ENCODE results near the gene BPIFB6. TPM values are rescaled to one million over a fixed set of nuclear protein-coding genes. Genes with fewer than 3 reads are reported as not detected.

BPIFB6 gene
- total RNA-seq, result not detected

- DNase-seq, result no peak
These were observed at the start of gene BPIFB6 for GRCh38 chr20:33031531-33031930. Gene BPIFB6 (plus strand): TSS chr20:33031648. CDS start chr20:33031648, 0 bp downstream.

DNA sequence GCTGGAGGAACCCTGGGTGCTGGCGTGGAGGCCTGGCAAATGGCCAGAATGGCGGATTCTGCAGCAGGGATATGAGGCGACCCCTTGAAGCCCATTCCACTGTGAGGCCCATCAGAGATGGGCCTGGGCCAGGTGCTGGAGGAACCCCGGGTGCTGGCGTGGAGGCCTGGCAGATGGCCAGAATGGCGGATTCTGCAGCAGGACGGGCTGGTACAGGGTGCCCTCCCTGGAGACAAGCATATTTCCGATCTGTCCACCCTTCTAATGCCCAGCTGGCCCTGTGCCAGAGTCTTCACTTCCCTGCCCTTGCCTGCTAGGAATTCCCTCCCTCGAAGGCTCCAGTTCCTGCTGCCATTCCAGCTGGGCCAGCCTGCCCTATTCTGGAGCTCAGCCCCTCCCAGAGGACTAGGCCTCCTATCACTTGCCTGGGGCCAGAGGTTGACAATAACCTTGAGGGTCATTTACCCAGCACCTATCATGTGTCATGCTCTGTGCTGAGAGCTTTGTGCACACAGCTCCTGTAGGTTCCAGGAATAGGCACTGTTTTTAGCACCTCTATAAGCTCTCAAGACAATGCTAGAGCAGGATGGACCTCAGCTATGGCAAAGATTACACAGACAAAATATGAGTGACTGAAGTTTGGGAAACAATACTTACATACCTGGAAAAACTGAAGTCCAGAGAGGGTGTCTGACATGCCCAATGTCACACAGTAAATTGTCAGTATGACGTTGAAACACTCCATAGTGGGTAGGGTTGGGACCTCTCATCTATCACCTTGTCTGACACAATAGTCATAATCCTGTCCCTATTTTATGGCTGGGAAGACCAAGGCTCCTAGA, 48.6 kb upstream of the BPIFB6 start:
- DNase-seq, result no peak

DNA sequence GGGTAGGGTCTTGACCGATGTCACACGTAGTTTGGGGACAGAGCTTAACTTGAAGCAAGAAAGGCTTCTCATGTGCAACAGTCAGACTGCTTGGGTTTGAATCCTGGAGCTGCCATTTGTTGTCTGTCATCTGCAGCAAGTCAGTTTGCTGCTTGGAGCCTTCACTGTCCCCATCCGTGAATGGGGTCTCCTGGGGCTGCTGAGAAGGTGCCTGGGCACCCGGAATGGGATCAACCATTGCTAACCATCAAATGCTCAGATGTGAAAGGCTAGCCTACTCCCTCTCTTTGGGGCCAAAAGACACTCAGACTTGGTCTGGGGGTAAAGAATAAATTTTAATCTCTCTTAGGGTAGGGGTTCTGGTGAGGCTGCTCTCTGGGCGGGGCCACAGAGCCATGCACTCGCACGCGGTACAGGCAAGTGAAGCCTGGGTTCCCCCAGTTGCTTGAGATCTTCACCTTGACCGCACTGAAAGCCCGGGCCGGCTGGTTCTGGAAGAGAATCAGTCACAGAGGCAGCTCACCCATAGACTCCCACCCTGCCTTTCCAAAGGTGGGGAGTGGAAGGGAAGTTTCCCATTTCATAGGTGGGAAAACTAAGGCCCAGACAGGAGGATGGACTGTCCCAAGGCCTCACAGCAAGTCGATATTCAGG, 47.9 kb upstream of the BPIFB6 start:
- no peak for DNase-seq

DNA sequence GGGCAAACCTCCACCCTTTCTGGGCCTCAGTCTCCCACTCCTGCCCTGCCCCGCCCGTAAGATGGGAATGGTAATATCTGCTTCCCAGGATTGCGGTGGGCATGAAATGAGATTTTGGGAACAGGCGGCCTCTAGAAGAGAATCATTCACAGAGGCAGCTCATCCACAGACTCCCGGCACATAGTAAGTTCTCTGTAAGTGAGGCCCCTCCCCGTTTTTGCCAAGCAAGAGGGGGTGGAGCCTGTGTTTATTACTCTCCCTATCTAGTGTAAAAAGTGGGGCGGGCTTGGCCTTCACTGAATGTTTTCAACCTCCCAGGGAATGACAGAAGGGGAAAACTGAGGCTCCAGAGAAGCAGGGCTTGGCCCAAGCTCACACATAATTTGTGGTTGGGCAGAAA, 47.3 kb upstream of the BPIFB6 start:
- peak; percentile 6 for DNase-seq

DNA sequence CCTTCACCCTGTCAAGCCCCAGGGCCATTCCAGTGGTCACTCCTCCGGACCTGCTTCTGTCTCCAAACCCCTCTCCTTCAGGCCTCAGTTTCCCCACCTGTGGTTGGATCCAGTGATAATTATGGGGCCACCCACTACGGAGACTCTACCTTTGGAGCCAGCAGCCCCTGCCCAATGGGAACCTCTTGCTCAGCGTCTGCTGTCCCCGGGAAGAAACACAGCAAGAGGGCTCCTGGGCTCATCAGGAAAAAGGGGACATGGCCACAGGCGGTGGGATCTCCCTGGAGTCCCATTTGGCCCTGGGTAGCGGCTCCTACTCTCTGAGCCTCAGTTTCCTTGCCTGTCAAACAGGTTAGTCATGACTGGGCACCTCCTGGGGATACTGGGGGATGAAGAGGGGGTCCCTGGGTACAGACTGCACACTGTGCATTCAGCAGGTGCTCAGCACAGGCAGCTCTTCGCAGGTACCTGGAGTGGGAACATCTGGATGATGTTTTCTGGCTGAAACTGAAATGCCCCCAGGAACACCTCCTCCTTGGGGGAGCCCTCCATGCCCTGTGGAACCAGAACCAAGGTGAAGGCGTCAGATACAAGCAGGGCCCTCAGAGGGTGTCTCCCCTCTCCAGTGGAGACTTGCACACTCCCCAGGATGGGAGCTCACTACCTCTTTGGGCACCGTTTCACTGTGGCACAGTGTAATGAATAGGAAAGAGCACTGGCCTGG, 46.7 kb upstream of the BPIFB6 start:
- DNase-seq, result no peak

GRCh38 chr20:32985596-32985995, 45.9 kb upstream of the BPIFB6 start:
- no peak for DNase-seq

GRCh38 chr20:32986331-32986966, 45.0 kb upstream of the BPIFB6 start:
- DNase-seq, result no peak

DNA sequence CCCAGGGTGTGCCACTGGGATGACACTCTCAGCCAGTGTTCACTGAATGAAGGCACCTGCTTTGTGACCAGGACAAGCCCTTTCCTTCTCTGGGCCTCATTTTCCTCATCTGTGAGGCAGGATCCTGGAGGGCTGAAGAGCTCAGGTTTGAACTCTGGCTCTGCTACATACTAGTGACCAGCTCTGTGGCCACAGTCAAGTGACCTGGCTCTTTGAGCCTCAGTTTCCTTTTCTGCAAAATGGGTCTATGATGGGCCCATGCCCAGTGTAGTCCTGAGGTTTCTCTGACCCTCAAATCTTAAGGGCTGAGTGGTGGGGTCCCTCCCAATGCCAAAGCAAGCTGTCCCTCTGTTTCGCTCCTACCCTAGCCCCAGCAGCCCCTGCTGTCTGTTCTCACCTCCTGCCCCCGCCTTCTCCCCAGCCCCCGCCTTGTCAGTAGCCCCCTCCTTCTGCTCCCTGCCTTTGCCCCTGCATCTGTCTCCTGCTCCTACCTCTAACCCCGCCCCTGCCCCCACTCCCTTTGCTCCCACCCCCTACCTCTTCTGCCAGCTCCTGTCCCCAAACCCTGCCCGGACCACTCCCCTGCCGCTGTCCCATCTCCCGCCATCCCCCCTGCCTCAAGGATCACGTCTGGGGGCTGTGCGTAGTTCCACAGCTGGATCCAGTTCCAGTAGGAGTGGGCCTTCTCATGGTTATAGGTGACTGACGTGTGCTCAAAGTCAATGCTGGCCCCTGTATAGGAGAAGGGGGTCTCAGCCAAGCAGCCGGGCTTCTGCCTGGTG, 44.2 kb upstream of the BPIFB6 start:
- DNase-seq, result no peak

DNA sequence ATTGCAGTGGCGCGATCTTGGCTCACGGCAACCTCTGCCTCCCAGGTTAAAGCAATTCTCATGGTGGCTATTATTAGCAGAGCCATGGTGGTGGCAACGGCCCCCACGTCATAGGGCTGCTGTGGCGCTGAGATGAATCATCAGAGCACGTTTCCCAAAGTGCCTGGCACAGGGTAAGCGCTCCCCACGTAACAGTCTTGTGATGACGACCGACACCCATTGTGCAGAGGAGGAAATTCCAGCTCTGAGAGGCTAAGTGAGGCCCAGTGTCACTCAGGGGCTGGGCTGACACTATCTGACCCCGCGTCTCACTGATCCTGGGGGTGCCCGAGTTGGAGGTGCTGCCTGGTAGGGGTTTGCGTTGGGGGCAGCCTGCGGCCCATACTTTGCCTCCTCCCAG, 43.4 kb upstream of the BPIFB6 start:
- DNase-seq, result no peak

- DNase-seq, result no peak
These were observed 41.8 kb upstream of the BPIFB6 start for GRCh38 chr20:32989507-32990283.

GRCh38 chr20:32990426-32990825, 41.0 kb upstream of the BPIFB6 start:
- DNase-seq, result no peak

- no peak for DNase-seq
These were observed 40.1 kb upstream of the BPIFB6 start for GRCh38 chr20:32991383-32991782.

DNA sequence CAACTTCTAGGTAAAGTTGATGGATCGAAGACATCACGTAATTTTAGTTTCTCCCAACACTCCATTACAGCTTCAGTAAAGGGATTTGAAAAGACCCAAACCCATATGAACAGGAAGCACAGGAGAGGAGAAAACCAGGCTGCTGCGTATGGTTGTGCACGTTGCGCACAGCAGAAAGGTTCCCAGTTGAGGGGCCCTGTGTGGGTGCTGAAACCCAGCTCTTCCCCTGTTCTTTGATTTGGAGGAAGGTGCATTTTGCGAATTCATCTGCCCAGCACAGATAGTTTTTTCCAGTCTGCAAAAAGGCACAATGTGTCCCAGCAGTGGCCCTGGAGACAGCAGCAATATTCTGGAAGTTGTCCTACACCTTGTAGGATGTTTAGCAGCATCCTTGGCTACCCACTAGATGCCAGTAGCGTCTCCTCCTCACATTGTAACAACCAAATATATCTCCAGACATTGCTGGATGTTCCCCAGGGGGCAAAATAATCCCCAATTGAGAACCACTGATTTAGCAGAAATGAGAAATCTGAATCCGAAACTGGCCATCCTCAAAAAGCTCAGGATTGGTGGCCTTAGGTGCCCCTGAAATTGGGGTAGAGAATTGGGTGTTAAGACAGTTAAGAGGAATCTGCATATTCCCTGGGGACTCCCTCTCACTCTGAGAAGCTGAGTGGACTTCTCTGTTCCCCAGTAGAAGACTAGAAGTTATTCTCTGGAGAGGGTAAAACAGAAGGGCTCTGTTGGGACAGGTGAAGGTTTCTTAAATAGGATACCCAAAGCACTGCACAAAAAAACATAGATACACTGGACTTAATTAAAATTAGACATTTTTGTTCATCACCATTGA, 39.4 kb upstream of the BPIFB6 start:
- DNase-seq, result no peak

GRCh38 chr20:32993496-32994050, 37.9 kb upstream of the BPIFB6 start:
- DNase-seq, result no peak

- DNase-seq, result no peak
These were observed 35.6 kb upstream of the BPIFB6 start for GRCh38 chr20:32995802-32996201.

- DNase-seq, result no peak
These were observed 34.0 kb upstream of the BPIFB6 start for GRCh38 chr20:32997431-32997830.

- no peak for DNase-seq
These were observed 31.7 kb upstream of the BPIFB6 start for GRCh38 chr20:32999603-33000250.

GRCh38 chr20:33000802-33001466, 30.5 kb upstream of the BPIFB6 start:
- DNase-seq, result no peak
